K562 (cell line): Measurements from ENCODE around the gene GALNT7. TPM values are rescaled to one million over a fixed set of nuclear protein-coding genes. Genes with fewer than 3 reads are reported as not detected.

Experiments
- CBFA2T2 ChIP-seq: fragments of 450-650 bp; conservative IDR thresholded peaks from 2 replicates; pipeline ENCODE4 v1.6.1; 2017; ENCODE audit warnings: mild to moderate bottlenecking
- DEAF1 ChIP-seq: fragments of 450-650 bp; formaldehyde crosslinking; IDR thresholded peaks from 2 replicates; pipeline ENCODE4 v1.4.0; 2020; ENCODE audit warnings: mild to moderate bottlenecking, moderate library complexity
- DPF2 ChIP-seq: fragments of 450-650 bp; IDR thresholded peaks from 2 replicates; pipeline ENCODE4 v1.6.1; 2016
- LCOR ChIP-seq: sonication (generic); formaldehyde crosslinking; IDR thresholded peaks from 2 replicates; pipeline ENCODE4 v1.8.0; 2022; ENCODE audit warnings: mild to moderate bottlenecking, missing genetic modification reagents
- MTA2 ChIP-seq: fragments of 450-650 bp; IDR thresholded peaks from 2 replicates; pipeline ENCODE4 v1.6.1; 2016; ENCODE audit warnings: low read depth
- POLR2AphosphoS5 ChIP-seq: IDR thresholded peaks from 2 replicates; pipeline ENCODE4 v1.6.1; 2011; ENCODE audit warnings: mild to moderate bottlenecking, low read depth, low read length, moderate library complexity; ENCODE audit not compliant: control insufficient read depth, insufficient read depth
- SP1 ChIP-seq: sonication (generic); formaldehyde crosslinking; IDR thresholded peaks from 2 replicates; pipeline ENCODE4 v1.8.1; 2022; ENCODE audit warnings: mild to moderate bottlenecking, missing genetic modification reagents
- VEZF1 ChIP-seq: fragments of 200-800 bp; sonication (Bioruptor generic); IDR thresholded peaks from 2 replicates; pipeline ENCODE4 v1.6.1; 2017; ENCODE audit warnings: missing genetic modification characterization, missing compliant biosample characterization
- polyA plus RNA-seq, 8 experiments: library from polyadenylated mRNA; depleted of rRNA in 4 of 8; stranded (reverse) in 5 of 8; unstranded in 3 of 8; fragments of >200 nt; fragmentation: Nextera tagmentation in 2 of 8; fragmentation: Illumina TruSeq in 1 of 8; extraction: Ambion mirVana in 2 of 8; extraction: Trizol in 1 of 8; gene quantifications; 2 replicates each; pipeline versions ENCODE4 v1.2.1 to v1.2.3, GENCODE V29; 2011 to 2014; ENCODE audit warnings: inconsistent platforms in 1 of 8, missing spikeins in 1 of 8
- total RNA-seq, 7 experiments: library from RNA; depleted of rRNA in 6 of 7; stranded (reverse); fragments of >200 nt in 6 of 7; fragmentation: Illumina TruSeq in 2 of 7; extraction: Trizol in 2 of 7; gene quantifications; 2 replicates each; pipeline versions ENCODE4 v1.2.1 to v1.2.3, GENCODE V29; 2011 to 2021; ENCODE audit warnings: low replicate concordance in 1 of 7
- TF ChIP-seq, protein P1 (sequence below): conservative IDR thresholded peaks from 2 replicates; pipeline ENCODE4 v1.6.1; 2011; ENCODE audit warnings: low read depth, mild to moderate bottlenecking, low read length; ENCODE audit not compliant: control insufficient read depth
- TF ChIP-seq, protein P2 (sequence below), 3 experiments: IDR thresholded peaks in 2 of 3; conservative IDR thresholded peaks in 1 of 3; 2 replicates each; pipeline ENCODE4 v1.5.1; 2011 to 2012; ENCODE audit warnings: low read length in 3 of 3, mild to moderate bottlenecking in 3 of 3, control low read depth in 2 of 3, improper control_type of control experiment in 1 of 3, inconsistent platforms in 1 of 3, low read depth in 1 of 3, mixed read lengths in 1 of 3, moderate library complexity in 1 of 3; ENCODE audit not compliant: insufficient read depth in 2 of 3

The GALNT7 gene
- total and polyA plus RNA-seq, 9 of the 15 experiments (the other 6 are each of a cell fraction or from before 2014, with no cell fraction given), result 16.7 to 38.7 (median 31.1) TPM

GRCh38 chr4:173257732-173258717 lies 89.4 kb downstream of the GALNT7 start (continued):
- TF ChIP-seq, protein P1, sequence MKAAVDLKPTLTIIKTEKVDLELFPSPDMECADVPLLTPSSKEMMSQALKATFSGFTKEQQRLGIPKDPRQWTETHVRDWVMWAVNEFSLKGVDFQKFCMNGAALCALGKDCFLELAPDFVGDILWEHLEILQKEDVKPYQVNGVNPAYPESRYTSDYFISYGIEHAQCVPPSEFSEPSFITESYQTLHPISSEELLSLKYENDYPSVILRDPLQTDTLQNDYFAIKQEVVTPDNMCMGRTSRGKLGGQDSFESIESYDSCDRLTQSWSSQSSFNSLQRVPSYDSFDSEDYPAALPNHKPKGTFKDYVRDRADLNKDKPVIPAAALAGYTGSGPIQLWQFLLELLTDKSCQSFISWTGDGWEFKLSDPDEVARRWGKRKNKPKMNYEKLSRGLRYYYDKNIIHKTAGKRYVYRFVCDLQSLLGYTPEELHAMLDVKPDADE, result no peak
- TF ChIP-seq SP1 (CRISPR knock-in tag), result peak; percentile 21; the same call in 1 of the 2 replicates
- peak; percentile 82 for TF ChIP-seq VEZF1 (CRISPR knock-in tag)
- peak; percentile 59 for TF ChIP-seq CBFA2T2
- TF ChIP-seq DEAF1 (CRISPR knock-in tag), result peak; percentile 84
- TF ChIP-seq POLR2AphosphoS5, result peak; percentile 50; the same call in 1 of the 2 replicates
- TF ChIP-seq MTA2, result peak; percentile 67
- TF ChIP-seq, protein P2, sequence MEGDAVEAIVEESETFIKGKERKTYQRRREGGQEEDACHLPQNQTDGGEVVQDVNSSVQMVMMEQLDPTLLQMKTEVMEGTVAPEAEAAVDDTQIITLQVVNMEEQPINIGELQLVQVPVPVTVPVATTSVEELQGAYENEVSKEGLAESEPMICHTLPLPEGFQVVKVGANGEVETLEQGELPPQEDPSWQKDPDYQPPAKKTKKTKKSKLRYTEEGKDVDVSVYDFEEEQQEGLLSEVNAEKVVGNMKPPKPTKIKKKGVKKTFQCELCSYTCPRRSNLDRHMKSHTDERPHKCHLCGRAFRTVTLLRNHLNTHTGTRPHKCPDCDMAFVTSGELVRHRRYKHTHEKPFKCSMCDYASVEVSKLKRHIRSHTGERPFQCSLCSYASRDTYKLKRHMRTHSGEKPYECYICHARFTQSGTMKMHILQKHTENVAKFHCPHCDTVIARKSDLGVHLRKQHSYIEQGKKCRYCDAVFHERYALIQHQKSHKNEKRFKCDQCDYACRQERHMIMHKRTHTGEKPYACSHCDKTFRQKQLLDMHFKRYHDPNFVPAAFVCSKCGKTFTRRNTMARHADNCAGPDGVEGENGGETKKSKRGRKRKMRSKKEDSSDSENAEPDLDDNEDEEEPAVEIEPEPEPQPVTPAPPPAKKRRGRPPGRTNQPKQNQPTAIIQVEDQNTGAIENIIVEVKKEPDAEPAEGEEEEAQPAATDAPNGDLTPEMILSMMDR (IDR thresholded peaks at IDR 0.05 in 2 of 3, conservative IDR thresholded peaks at IDR 0.05 in 1 of 3; ENCODE audit: insufficient read depth in 2 of 3, low read depth in 1 of 3, low read length in 3 of 3), result peak; percentile 75 to 86 (median 85)
- peak; percentile 44; the same call in 1 of the 2 replicates for TF ChIP-seq LCOR (CRISPR knock-in tag)
- TF ChIP-seq DPF2, result peak; percentile 61; the same call in 1 of the 2 replicates
